SK-N-SH (cell line): Measurements from ENCODE around the gene PRR19.

Experiments used
- POLR2AphosphoS5 ChIP-seq: IDR thresholded peaks from 2 replicates; pipeline ENCODE4 v1.6.1; 2012; ENCODE audit warnings: low read depth, low read length
- YY1 ChIP-seq: IDR thresholded peaks from 2 replicates; pipeline ENCODE4 v1.4.0; 2012; ENCODE audit warnings: low read depth, mild to moderate bottlenecking
- TF ChIP-seq, protein P1 (sequence below): fragments of 200-600 bp; sonication (generic); IDR thresholded peaks from 2 replicates; pipeline ENCODE4 v1.6.1; 2017; ENCODE audit warnings: antibody characterized with exemption, mild to moderate bottlenecking, moderate library complexity

DNA sequence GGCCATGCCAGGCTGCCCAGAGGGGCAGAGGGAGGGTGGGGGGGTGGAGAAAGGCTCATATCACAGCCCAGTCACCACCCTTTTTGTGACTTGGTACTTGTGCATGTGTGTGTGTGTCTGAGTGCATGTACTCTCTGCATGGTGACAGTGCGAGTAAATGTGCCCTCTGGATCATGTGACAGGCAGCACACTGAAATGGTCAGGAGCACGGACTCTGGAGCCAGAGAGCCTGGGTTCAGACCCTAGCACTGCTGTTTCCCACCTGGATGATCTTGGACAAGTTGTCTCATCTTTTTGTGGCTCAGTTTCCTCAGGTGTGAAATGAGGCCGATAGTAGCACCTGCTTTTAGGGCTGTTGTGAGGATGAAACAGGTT is 30.9 kb upstream of the PRR19 start:
- TF ChIP-seq, protein P1, sequence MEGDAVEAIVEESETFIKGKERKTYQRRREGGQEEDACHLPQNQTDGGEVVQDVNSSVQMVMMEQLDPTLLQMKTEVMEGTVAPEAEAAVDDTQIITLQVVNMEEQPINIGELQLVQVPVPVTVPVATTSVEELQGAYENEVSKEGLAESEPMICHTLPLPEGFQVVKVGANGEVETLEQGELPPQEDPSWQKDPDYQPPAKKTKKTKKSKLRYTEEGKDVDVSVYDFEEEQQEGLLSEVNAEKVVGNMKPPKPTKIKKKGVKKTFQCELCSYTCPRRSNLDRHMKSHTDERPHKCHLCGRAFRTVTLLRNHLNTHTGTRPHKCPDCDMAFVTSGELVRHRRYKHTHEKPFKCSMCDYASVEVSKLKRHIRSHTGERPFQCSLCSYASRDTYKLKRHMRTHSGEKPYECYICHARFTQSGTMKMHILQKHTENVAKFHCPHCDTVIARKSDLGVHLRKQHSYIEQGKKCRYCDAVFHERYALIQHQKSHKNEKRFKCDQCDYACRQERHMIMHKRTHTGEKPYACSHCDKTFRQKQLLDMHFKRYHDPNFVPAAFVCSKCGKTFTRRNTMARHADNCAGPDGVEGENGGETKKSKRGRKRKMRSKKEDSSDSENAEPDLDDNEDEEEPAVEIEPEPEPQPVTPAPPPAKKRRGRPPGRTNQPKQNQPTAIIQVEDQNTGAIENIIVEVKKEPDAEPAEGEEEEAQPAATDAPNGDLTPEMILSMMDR: no peak
- no peak for TF ChIP-seq YY1
- TF ChIP-seq POLR2AphosphoS5: no peak
